Caco-2 (cell line): ENCODE results near the gene DOK1. TPM values are rescaled to one million over a fixed set of nuclear protein-coding genes. Genes with fewer than 3 reads are reported as not detected.
A peak's percentile ranks its signal among the peaks of the same experiment; 100 is the strongest.
"Not testable (repeated sequence)": the region's sequence is repeated elsewhere in the genome, so short reads cannot be mapped to it uniquely, and the experiment has no call there.

Source experiments
- BruUV-seq: library from RNA; stranded (reverse); fragments of 400-500 nt; replicated peaks from 2 replicates; lab custom pipeline; 2021; lab: Mats Ljungman, UMichigan
- CTCF ChIA-PET: fragments of 300-600 bp; sonication (Branson Sonifier 250); formaldehyde crosslinking; loops from one replicate; lab custom pipeline; 2022; ENCODE audit warnings: antibody characterized with exemption; lab: Charles Lee
- POLR2A ChIA-PET: fragments of 300-600 bp; sonication (Branson Sonifier 250); formaldehyde crosslinking; loops from one replicate; lab custom pipeline; 2022; ENCODE audit warnings: antibody characterized with exemption; lab: Charles Lee
- DNase-seq, 2 experiments: peaks; one replicate each; pipeline versions ENCODE4 v3.0.0 to v3.0.0-alpha.2; 2020 to 2022
- H3K27me3 ChIP-seq: replicated peaks from 2 replicates; pipeline ENCODE4 v1.6.0; 2011; ENCODE audit warnings: low read length; ENCODE audit not compliant: control insufficient read depth, insufficient read depth
- H3K36me3 ChIP-seq: 2 replicates; pipeline ENCODE4 v1.5.1; 2011; ENCODE audit warnings: low read length; ENCODE audit not compliant: control insufficient read depth, insufficient read depth
- H3K4me1 ChIP-seq: fragments of 250-450 bp; sonication (Bioruptor Pico); 2 replicates; pipeline ENCODE4 v1.5.1; 2020; ENCODE audit warnings: mild to moderate bottlenecking
- H3K4me3 ChIP-seq: 2 replicates; pipeline ENCODE4 v1.5.1; 2011; ENCODE audit warnings: low read depth, mild to moderate bottlenecking, control low read depth, low read length
- H3K9me3 ChIP-seq: fragments of 250-450 bp; sonication (Bioruptor Pico); 2 replicates; pipeline ENCODE4 v1.5.1; 2020; ENCODE audit warnings: mild to moderate bottlenecking, moderate library complexity
- H3K27ac Mint-ChIP-seq: one replicate; pipeline ENCODE4 v1.8.0; 2022; ENCODE audit warnings: mixed read lengths; ENCODE audit not compliant: unreplicated experiment
- H3K27me3 Mint-ChIP-seq: one replicate; pipeline ENCODE4 v1.8.0; 2022; ENCODE audit warnings: mixed read lengths; ENCODE audit not compliant: insufficient read depth, unreplicated experiment
- H3K36me3 Mint-ChIP-seq: one replicate; pipeline ENCODE4 v1.8.0; 2022; ENCODE audit warnings: mild to moderate bottlenecking, mixed read lengths; ENCODE audit not compliant: insufficient read depth, unreplicated experiment
- H3K4me1 Mint-ChIP-seq: one replicate; pipeline ENCODE4 v1.8.0; 2022; ENCODE audit warnings: low read depth, mixed read lengths; ENCODE audit not compliant: unreplicated experiment
- H3K4me3 Mint-ChIP-seq: one replicate; pipeline ENCODE4 v1.8.0; 2022; ENCODE audit warnings: mild to moderate bottlenecking, moderate library complexity, mixed read lengths; ENCODE audit not compliant: unreplicated experiment
- H3K9me3 Mint-ChIP-seq: one replicate; pipeline ENCODE4 v1.8.0; 2022; ENCODE audit warnings: mixed read lengths; ENCODE audit not compliant: unreplicated experiment
- CTCF ChIP-seq, 2 experiments: fragments of 200-600 bp in 1 of 2; IDR thresholded peaks; 1 replicate in 1 of 2; 2 replicates in 1 of 2; pipeline versions ENCODE4 v1.5.1 to v1.8.0; 2011 to 2022; ENCODE audit warnings: antibody characterized with exemption in 1 of 2, control low read depth in 1 of 2, inconsistent platforms in 1 of 2, low read depth in 1 of 2, low read length in 1 of 2, mild to moderate bottlenecking in 1 of 2, moderate library complexity in 1 of 2; ENCODE audit not compliant: insufficient read depth in 1 of 2, severe bottlenecking in 1 of 2, unreplicated experiment in 1 of 2
- intact Hi-C: fragments of 100-400 bp; cut with micrococcal nuclease; formaldehyde crosslinking; loops from one replicate; pipeline ENCODE4 v1.10.0; 2022; ENCODE audit not compliant: unreplicated experiment
- total RNA-seq: library from RNA; stranded (reverse); gene quantifications from 2 replicates; pipeline ENCODE4 v1.2.3, GENCODE V29; 2022

The DOK1 gene
- total RNA-seq, 1 experiment from 2014 or later: 5.1 TPM

GRCh38 chr2:74558284-74559230 lies 4.0 kb downstream of the DOK1 start:
- TF ChIP-seq CTCF (IDR thresholded peaks at IDR 0.05; ENCODE audit: insufficient read depth in 1 of 2, low read depth in 1 of 2, low read length in 1 of 2, severe bottlenecking in 1 of 2, unreplicated experiment in 1 of 2): no peak
- Histone ChIP-seq H3K4me3 (no peak overlapping the region), H3K9me3 (no peaks in the 10 kb centered on the region), H3K27me3 (no peaks in the 10 kb centered on the region; the same call in 1 of the 2 replicates), H3K36me3 (no peaks in the 10 kb centered on the region; the same call in 1 of the 2 replicates), H3K4me1 (peaks cover 17% of the 10 kb centered on the region)
- H3K36me3 Mint-ChIP-seq: no peaks in the 10 kb centered on the region
- intact Hi-C loops: no loop called here
- no peak overlapping the region for H3K4me3 Mint-ChIP-seq
- H3K9me3 Mint-ChIP-seq: no peaks in the 10 kb centered on the region
- ChIA-PET CTCF (interaction anchor here (1.3 to 1.4 kb wide), 2 partner anchors 30 to 97 kb away, joined by 3 to 7 read pairs; no protein-coding TSS in a partner anchor), POLR2A (no interaction called here)
- DNase-seq: peak in 1 of 2 experiments; percentile 47
- H3K4me1 Mint-ChIP-seq: peaks cover 15% of the 10 kb centered on the region
- H3K27ac Mint-ChIP-seq: peak overlapping the region; percentile 13
- H3K27me3 Mint-ChIP-seq: peaks cover 10% of the 10 kb centered on the region
- BruUV-seq: no TSS peak

- ChIA-PET CTCF (interaction anchor here (0.6 kb wide), 1 partner anchor 34 kb away, joined by 3 read pairs; no protein-coding TSS in a partner anchor), POLR2A (no interaction called here)
- no peaks in the 10 kb centered on the region; the same call in 1 of the 2 replicates for H3K27me3 ChIP-seq
- H3K27me3 Mint-ChIP-seq: peaks cover 10% of the 10 kb centered on the region
- H3K9me3 ChIP-seq: no peaks in the 10 kb centered on the region
- H3K36me3 Mint-ChIP-seq: no peaks in the 10 kb centered on the region
- intact Hi-C loops: no loop called here
- H3K9me3 Mint-ChIP-seq: no peaks in the 10 kb centered on the region
- peaks cover 16% of the 10 kb centered on the region for H3K4me1 ChIP-seq
- no peaks in the 10 kb centered on the region; the same call in 1 of the 2 replicates for H3K36me3 ChIP-seq
- BruUV-seq: no TSS peak
- no peak for DNase-seq
- H3K27ac Mint-ChIP-seq: no peak overlapping the region
- peaks cover 15% of the 10 kb centered on the region for H3K4me1 Mint-ChIP-seq
- H3K4me3 ChIP-seq: no peak overlapping the region
- TF ChIP-seq CTCF (IDR thresholded peaks at IDR 0.05; ENCODE audit: insufficient read depth in 1 of 2, low read depth in 1 of 2, low read length in 1 of 2, severe bottlenecking in 1 of 2, unreplicated experiment in 1 of 2): no peak
- H3K4me3 Mint-ChIP-seq: no peak overlapping the region
These were observed 5.4 kb downstream of the DOK1 start for GRCh38 chr2:74559912-74560311.

GRCh38 chr2:74560591-74560990 lies 6.1 kb downstream of the DOK1 start:
- no peak overlapping the region for H3K4me3 ChIP-seq
- ChIA-PET CTCF (no interaction called here), POLR2A (no interaction called here)
- H3K4me1 ChIP-seq: peaks cover 16% of the 10 kb centered on the region
- no peak overlapping the region for H3K27ac Mint-ChIP-seq
- no peak overlapping the region for H3K4me3 Mint-ChIP-seq
- no peaks in the 10 kb centered on the region for H3K36me3 Mint-ChIP-seq
- intact Hi-C loops: no loop called here
- no peak for TF ChIP-seq CTCF (IDR thresholded peaks at IDR 0.05; ENCODE audit: insufficient read depth in 1 of 2, low read depth in 1 of 2, low read length in 1 of 2, severe bottlenecking in 1 of 2, unreplicated experiment in 1 of 2)
- no peaks in the 10 kb centered on the region; the same call in 1 of the 2 replicates for H3K27me3 ChIP-seq
- no TSS peak for BruUV-seq
- H3K27me3 Mint-ChIP-seq: peaks cover 10% of the 10 kb centered on the region
- DNase-seq: no peak
- H3K9me3 ChIP-seq: no peaks in the 10 kb centered on the region
- no peaks in the 10 kb centered on the region; the same call in 1 of the 2 replicates for H3K36me3 ChIP-seq
- H3K4me1 Mint-ChIP-seq: peaks cover 15% of the 10 kb centered on the region
- H3K9me3 Mint-ChIP-seq: no peaks in the 10 kb centered on the region

- H3K4me3 ChIP-seq, H3K4me3 Mint-ChIP-seq, POLR2A ChIA-PET, CTCF ChIA-PET, H3K9me3 ChIP-seq, H3K36me3 Mint-ChIP-seq, H3K9me3 Mint-ChIP-seq, H3K27me3 ChIP-seq, H3K27ac Mint-ChIP-seq, H3K36me3 ChIP-seq, intact Hi-C loops, DNase-seq, BruUV-seq: not testable (repeated sequence)
- H3K27me3 Mint-ChIP-seq: peaks cover 13% of the 10 kb centered on the region
- peaks cover 15% of the 10 kb centered on the region for H3K4me1 Mint-ChIP-seq
- peaks cover 16% of the 10 kb centered on the region for H3K4me1 ChIP-seq
These were observed 6.5 kb downstream of the DOK1 start for GRCh38 chr2:74561022-74561421.
